ENCODE data around the gene KATNAL2.

The KATNAL2 gene, protein sequence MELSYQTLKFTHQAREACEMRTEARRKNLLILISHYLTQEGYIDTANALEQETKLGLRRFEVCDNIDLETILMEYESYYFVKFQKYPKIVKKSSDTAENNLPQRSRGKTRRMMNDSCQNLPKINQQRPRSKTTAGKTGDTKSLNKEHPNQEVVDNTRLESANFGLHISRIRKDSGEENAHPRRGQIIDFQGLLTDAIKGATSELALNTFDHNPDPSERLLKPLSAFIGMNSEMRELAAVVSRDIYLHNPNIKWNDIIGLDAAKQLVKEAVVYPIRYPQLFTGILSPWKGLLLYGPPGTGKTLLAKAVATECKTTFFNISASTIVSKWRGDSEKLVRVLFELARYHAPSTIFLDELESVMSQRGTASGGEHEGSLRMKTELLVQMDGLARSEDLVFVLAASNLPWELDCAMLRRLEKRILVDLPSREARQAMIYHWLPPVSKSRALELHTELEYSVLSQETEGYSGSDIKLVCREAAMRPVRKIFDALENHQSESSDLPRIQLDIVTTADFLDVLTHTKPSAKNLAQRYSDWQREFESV

DNA sequence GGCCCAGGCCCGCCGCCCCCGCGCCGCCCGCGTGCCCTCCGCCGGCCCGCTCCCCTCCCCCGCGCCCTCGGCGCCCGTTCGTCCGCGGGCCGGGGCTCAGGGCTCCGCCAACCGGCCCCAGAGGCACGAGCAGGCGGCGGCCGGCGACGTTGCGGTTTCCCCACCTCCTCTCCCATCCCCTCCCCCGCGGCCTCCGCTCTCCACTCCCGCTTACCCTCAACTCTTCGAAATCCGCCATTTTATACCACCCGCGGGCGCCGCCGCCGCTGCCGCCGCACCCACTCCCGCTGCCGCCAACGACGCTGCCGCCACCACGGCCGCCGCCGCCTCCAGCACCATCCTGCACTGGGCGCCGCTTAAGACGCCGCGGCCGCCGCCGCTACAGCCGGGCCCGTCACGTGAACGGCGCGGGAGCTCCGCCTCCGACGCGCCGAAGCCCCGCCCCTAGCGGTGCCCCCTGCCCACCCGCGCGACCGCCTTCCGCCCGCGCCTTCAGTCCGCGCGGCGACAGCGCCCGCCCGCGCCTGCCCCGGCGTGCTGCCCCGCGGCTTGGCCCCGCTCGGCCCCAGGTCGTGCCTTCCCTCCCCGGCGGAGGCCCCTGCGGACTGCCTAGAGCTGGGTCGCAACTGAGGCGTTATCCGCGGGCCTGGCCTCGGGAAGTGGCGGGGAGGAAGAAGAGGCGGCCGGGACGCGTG, at the start of gene KATNAL2, which contains the start of gene PIAS2:
Gene KATNAL2 (plus strand): TSS at position 495 of the 695 bp plus-strand sequence. CDS start 29,271 bp downstream, outside the sequence.
Gene PIAS2 (minus strand): TSS at position 400 of the 695 bp plus-strand sequence. CDS start 162 bp downstream, at position 238.
- TF ChIP-seq GATA3 (IDR thresholded peaks at IDR 0.05; ENCODE audit: low read depth, low read length) (no peak), GATA2 (IDR thresholded peaks at IDR 0.05; ENCODE audit: low read depth, low read length) (no peak)

DNA sequence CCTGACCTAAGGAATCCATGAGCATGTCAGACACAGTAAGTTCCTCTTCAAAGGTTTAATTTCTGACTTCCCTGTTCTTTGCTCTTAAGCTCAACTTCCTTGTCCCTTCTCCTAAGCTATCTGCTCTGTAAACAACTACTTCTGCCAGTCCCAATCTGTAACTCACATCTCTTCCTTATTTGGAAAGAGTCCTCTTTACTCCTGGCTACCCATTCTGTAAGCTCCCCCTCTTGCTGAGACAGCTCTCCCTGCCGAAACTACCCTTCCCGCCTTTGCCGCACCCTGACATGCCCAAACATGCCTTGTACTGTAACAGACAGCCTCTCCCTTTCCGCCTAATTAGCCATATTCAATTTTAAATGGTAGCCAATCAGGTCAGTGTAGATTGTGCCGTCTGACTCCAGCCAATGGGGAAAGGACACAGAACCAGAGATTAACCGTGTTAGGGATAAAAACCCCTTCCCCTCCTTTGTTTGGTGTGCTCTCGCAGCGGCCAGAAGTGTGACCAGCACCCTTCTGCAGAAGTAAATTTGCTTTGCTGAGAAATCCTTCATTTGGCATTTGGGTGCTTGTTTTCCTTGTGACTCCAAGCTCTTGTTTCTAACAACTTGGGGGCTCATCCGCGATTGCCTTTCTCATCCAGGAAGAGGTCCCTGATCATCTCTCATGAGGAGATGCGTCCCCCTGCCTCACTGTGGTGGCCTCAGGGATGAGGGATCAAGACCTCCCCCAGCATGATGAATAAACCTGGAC, 49.1 kb upstream of the KATNAL2 start:
- TF ChIP-seq GATA3 (IDR thresholded peaks at IDR 0.05; ENCODE audit: low read depth, low read length): no peak
- no peak for TF ChIP-seq GATA2 (IDR thresholded peaks at IDR 0.05; ENCODE audit: low read depth, low read length)

DNA sequence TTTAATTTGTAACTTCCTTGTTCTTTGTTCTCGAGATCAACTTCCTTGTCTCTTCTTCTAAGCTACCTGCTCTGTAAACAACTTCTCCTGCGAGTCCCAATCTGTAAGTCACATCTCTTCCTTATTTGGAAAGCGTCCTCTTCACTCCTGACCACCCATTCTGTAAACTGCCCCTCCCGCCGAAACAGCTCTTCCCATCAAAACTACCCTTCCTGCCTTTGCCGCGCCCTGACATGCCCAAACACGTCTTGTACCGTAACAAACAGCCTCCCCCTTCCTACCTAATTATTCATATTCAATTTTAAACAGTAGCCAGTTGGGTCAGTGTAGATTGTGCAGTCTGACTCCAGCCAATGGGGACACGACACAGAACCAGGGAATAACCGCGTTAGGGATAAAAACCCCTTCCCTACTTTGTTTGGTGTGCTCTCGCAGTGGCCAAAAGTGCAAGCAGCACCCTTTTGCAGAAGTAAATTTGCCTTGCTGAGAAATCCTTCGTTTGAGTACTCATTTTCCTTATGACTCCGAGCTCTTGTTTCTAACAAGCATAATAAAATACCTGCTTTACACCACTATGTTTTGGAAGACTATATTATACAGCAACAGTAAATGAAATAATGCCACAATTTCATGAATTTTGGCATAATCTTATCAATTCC, 39.9 kb upstream of the KATNAL2 start:
- TF ChIP-seq GATA3 (IDR thresholded peaks at IDR 0.05; ENCODE audit: low read depth, low read length) (no peak), GATA2 (IDR thresholded peaks at IDR 0.05; ENCODE audit: low read depth, low read length) (no peak)

DNA sequence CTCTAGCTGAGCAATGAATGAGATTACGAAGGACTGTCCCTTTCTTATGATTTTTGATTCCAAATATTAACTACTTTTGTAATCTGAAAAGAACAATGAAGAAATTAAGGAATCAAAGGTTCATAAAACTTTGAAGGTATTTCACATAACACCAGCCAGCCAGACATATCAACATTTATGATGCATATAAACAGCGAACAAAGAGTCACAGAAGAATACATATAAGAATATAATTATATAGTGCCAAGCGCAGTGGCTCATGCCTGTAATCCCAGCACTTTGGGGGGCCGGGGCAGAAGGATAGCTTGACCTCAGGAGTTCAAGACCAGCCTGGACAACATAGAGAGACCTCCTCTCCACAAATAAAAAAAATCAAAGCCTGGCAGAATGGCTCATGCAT, 34.2 kb upstream of the KATNAL2 start:
- TF ChIP-seq GATA2 (IDR thresholded peaks at IDR 0.05; ENCODE audit: low read depth, low read length): no peak
- TF ChIP-seq GATA3 (IDR thresholded peaks at IDR 0.05; ENCODE audit: low read depth, low read length): no peak

DNA sequence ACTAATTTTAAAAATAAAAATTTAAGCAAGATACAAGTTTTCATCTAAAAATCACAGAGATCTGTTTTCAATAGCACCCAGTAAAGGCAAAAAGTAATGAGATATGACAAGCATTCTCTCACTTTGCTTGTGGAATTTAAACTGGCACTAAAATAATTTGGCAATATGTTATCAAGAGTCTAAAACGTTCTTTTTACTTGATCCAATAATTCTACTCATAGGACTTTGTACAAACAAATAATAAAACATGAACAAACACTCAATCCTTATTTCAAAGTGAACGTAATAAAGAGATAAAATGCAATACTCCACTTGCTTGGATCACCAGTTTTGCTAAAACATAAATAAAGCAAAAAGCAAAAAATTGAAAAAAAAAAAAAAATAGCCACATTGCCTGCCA, 30.5 kb upstream of the KATNAL2 start:
- no peak for TF ChIP-seq GATA2 (IDR thresholded peaks at IDR 0.05; ENCODE audit: low read depth, low read length)
- TF ChIP-seq GATA3 (IDR thresholded peaks at IDR 0.05; ENCODE audit: low read depth, low read length): no peak

DNA sequence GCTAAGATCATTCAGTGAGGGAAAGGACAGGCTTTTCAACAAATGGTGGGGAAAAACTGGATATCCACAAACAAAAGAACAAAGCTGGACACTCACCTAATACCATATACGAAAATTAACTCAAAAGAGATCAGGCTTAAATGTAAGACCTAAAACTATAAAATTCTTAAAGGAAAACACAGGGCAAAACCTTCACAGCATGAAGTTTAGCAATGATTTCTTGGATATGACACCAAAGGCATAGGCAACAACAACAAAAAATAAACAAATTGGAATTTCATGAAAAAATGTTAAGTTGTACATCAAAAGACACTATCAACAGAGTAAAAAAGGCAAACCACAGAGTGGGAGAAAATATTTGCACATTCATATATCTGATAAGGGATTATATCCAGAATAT, 28.4 kb upstream of the KATNAL2 start:
- TF ChIP-seq GATA3 (IDR thresholded peaks at IDR 0.05; ENCODE audit: low read depth, low read length) (no peak), GATA2 (IDR thresholded peaks at IDR 0.05; ENCODE audit: low read depth, low read length) (no peak)

DNA sequence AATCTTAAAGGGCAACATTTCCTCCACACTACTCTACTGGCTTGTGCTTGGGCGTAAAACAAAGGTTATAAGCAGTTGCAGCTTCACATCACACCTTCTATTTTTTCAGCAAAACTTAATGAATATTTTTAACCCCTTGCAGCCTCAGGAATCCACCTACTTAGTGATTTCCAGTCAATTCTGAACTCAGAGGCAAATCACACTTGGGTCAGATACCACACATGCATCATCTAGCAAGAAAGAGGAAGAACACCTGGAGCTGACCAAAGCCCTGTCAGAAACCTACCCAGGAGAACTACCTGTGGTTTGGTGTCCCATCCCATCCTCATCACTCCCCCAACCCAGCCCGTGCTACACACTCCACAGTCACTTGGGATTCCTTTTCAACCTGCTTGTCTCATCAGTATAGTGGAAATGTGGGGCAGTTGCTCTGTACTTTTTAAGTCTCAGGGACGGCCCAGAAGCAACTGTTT, 25.6 kb upstream of the KATNAL2 start:
- no peak for TF ChIP-seq GATA2 (IDR thresholded peaks at IDR 0.05; ENCODE audit: low read depth, low read length)
- TF ChIP-seq GATA3 (IDR thresholded peaks at IDR 0.05; ENCODE audit: low read depth, low read length): no peak

DNA sequence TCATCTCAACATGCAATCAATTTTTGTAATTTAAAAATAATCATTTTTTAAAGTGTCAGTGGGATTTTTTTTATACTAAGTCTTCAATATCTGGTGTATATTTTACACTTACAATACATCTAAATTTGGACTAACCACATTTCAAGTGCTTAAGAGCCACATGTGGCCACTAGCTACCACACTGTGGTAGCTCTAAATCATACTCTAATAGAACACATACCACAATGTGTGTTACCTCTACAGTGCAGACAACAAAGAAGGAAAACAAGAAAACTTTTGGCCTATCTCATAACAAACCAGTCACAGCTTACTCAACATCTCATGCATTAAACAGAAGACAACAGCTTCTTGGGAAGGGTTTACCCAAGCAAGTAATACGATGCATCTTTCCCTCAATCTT, 24.6 kb upstream of the KATNAL2 start:
- no peak for TF ChIP-seq GATA3 (IDR thresholded peaks at IDR 0.05; ENCODE audit: low read depth, low read length)
- TF ChIP-seq GATA2 (IDR thresholded peaks at IDR 0.05; ENCODE audit: low read depth, low read length): no peak

DNA sequence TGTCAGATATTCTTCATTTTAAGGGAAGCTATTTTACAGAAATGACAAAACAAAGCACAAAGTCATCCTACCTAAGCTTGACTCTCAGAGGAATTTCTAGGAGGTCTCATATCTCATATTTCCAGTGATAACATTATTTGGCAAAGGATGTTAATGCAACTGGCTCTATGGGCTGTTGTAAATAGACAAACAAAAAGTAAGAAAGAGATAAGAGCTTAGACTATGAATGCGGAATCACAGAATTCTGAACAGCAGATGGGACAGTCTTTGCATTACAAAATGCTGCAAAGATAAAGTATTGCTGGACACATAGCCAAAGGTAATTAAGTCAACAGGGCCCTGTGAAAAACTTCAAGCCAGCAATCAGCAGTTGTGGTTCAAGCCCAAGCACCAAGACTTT, 24.0 kb upstream of the KATNAL2 start:
- TF ChIP-seq GATA2 (IDR thresholded peaks at IDR 0.05; ENCODE audit: low read depth, low read length) (no peak), GATA3 (IDR thresholded peaks at IDR 0.05; ENCODE audit: low read depth, low read length) (no peak)

DNA sequence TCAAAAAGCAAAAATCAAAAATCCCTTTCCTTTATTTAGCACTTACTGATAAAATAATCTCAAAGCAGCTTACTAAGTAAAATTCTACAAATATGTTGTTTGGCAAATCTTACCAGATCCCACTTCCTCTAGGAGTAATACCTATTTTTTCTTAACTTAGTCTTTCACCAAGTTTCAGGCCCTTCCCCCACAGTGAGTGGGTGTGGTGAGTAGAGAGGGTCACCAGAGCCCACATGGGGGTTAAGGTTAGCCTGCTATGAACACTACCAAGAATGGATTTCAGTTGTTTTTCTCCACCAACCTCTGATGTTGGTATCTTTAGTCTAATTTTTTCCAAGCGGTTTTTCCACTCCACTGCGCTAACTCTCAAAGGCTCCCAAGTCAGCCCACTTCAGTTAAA, 23.3 kb upstream of the KATNAL2 start:
- TF ChIP-seq GATA3 (IDR thresholded peaks at IDR 0.05; ENCODE audit: low read depth, low read length) (no peak), GATA2 (IDR thresholded peaks at IDR 0.05; ENCODE audit: low read depth, low read length) (no peak)

DNA sequence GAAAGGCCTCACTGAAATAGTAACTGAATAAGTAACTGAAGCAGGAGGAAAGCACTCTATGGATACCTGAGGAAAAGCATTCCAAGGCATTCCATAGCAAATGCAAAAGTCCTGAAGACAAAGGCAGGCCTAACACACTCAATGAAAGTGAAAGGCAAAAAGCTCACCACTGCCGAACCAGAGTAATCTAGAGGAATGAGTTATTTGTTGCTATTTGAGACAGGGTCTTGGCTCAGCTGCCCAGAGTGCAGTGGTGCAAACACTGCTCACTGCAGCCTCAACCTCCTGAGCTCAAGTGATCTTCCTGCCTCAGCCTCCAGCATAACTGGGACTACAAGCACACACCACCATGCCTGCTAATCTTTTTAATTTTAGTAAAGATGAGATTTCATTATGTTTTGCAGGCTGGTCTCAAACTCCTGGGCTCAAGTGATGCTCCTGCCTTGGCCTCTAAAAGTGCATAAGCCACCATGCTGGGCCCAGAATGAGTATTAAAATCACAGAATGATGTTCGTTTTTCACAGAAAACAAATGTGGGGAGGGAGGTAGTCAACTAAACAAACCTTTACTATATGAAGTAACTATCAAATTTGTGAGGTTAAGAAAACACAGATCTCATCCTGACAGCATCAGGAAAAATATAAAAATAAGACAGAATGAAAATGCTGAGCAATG, 18.0 kb upstream of the KATNAL2 start:
- TF ChIP-seq GATA3 (IDR thresholded peaks at IDR 0.05; ENCODE audit: low read depth, low read length) (no peak), GATA2 (IDR thresholded peaks at IDR 0.05; ENCODE audit: low read depth, low read length) (no peak)

DNA sequence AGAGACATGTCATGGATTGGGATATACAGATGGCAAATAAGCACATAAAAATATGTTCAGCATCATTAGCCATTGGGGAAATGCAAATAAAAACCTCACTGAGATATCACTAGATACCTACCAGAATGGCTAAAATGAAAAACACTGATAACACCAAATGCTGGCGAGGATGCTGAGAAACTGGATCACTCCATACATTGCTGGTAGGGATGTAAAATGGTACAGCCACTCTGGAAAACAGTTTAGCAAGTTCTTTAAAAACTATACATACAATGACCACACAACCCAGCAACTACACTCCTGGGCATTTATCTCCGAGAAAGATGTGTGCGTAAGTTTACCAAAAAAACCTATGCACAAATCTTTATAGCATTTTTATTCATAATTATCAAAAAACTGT, 14.0 kb upstream of the KATNAL2 start:
- TF ChIP-seq GATA3 (IDR thresholded peaks at IDR 0.05; ENCODE audit: low read depth, low read length): no peak
- no peak for TF ChIP-seq GATA2 (IDR thresholded peaks at IDR 0.05; ENCODE audit: low read depth, low read length)

DNA sequence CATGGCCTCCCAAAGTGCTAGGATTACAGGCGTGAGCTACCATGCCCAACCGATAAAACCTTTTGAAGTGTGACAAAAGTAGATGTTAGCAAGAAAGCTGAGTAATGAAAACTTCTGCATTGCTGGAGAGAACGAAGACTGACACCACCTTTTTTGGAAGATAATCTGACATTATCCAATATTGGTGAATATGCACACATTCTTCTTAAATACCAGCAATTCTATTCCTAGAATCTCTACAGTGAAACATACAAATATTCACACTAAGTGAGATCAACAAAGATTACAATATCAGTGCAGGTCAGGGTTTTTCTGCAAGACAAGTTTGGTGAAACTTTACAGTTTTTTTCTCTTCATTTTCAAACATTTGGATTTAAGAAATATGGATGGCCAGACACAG, 7.9 kb upstream of the KATNAL2 start:
- TF ChIP-seq GATA3 (IDR thresholded peaks at IDR 0.05; ENCODE audit: low read depth, low read length) (no peak), GATA2 (IDR thresholded peaks at IDR 0.05; ENCODE audit: low read depth, low read length) (no peak)
